DMS53 (cell line): Measurements from ENCODE around the gene OR1M1.
"Not testable (repeated sequence)": the region's sequence is repeated elsewhere in the genome, so short reads cannot be mapped to it uniquely, and the experiment has no call there.

ENCODE experiments used
- DNase-seq: peaks from one replicate; lab custom pipeline; 2025; lab: John Stamatoyannopoulos, UW

Gene OR1M1

GRCh38 chr19:9086761-9087160 is at the start of gene OR1M1:
Gene OR1M1, plus strand, starts transcription at chr19:9087061. Its CDS starts 6,184 bp downstream, at chr19:9093245.
- DNase-seq, result no peak

- DNase-seq, result no peak
These were observed 49.3 kb upstream of the OR1M1 start for GRCh38 chr19:9037400-9038062.

- DNase-seq, result no peak
These were observed 47.1 kb upstream of the OR1M1 start for GRCh38 chr19:9039728-9040127.

- DNase-seq, result no peak
These were observed 46.7 kb upstream of the OR1M1 start for GRCh38 chr19:9040131-9040530.

GRCh38 chr19:9041023-9041422 is 45.8 kb upstream of the OR1M1 start:
- DNase-seq, result no peak

- no peak for DNase-seq
These were observed 43.3 kb upstream of the OR1M1 start for GRCh38 chr19:9043524-9043923.

GRCh38 chr19:9044449-9044848 is 42.4 kb upstream of the OR1M1 start:
- no peak for DNase-seq

- no peak for DNase-seq
These were observed 40.2 kb upstream of the OR1M1 start for GRCh38 chr19:9046694-9047093.

- no peak for DNase-seq
These were observed 34.0 kb upstream of the OR1M1 start for GRCh38 chr19:9052894-9053293.

GRCh38 chr19:9053674-9054073 is 33.2 kb upstream of the OR1M1 start:
- not testable (repeated sequence) for DNase-seq

- DNase-seq, result no peak
These were observed 32.7 kb upstream of the OR1M1 start for GRCh38 chr19:9054207-9054606.

GRCh38 chr19:9054765-9055164 is 32.1 kb upstream of the OR1M1 start:
- DNase-seq, result no peak

- DNase-seq, result not testable (repeated sequence)
These were observed 30.7 kb upstream of the OR1M1 start for GRCh38 chr19:9056131-9056530.

- no peak for DNase-seq
These were observed 29.2 kb upstream of the OR1M1 start for GRCh38 chr19:9057505-9058258.

- DNase-seq, result no peak
These were observed 27.8 kb upstream of the OR1M1 start for GRCh38 chr19:9058905-9059667.

- DNase-seq, result no peak
These were observed 26.1 kb upstream of the OR1M1 start for GRCh38 chr19:9060564-9061340.

GRCh38 chr19:9061879-9062278 is 25.0 kb upstream of the OR1M1 start:
- no peak for DNase-seq

- DNase-seq, result no peak
These were observed 21.3 kb upstream of the OR1M1 start for GRCh38 chr19:9065457-9066014.

- DNase-seq, result no peak
These were observed 16.8 kb upstream of the OR1M1 start for GRCh38 chr19:9070066-9070465.

GRCh38 chr19:9071720-9072119 is 15.1 kb upstream of the OR1M1 start:
- DNase-seq, result not testable (repeated sequence)

GRCh38 chr19:9073806-9074205 is 13.1 kb upstream of the OR1M1 start:
- no peak for DNase-seq
